Measurements from ENCODE around the gene PDHB.
"Not testable (repeated sequence)": the region's sequence is repeated elsewhere in the genome, so short reads cannot be mapped to it uniquely, and the experiment has no call there.

The PDHB gene

GRCh38 chr3:58433400-58434167 lies at the start of gene PDHB:
TSS of gene PDHB (minus strand) at chr3:58433832. CDS start at chr3:58433809, 23 bp downstream.
- FAIRE-seq = no peak

- no peak for FAIRE-seq
Observed at GRCh38 chr3:58482917-58483636, 49.4 kb upstream of the PDHB start.

GRCh38 chr3:58480309-58480708 lies 46.7 kb upstream of the PDHB start:
- FAIRE-seq = no peak

GRCh38 chr3:58478781-58479180 lies 45.1 kb upstream of the PDHB start:
- FAIRE-seq = no peak

- no peak for FAIRE-seq
Observed at GRCh38 chr3:58474967-58475578, 41.4 kb upstream of the PDHB start.

- FAIRE-seq = no peak
Observed at GRCh38 chr3:58474348-58474911, 40.8 kb upstream of the PDHB start.

GRCh38 chr3:58473275-58473674 lies 39.6 kb upstream of the PDHB start:
- FAIRE-seq = no peak

- FAIRE-seq = no peak
Observed at GRCh38 chr3:58471025-58471887, 37.6 kb upstream of the PDHB start.

- FAIRE-seq = no peak
Observed at GRCh38 chr3:58470363-58471024, 36.9 kb upstream of the PDHB start.

- FAIRE-seq = no peak
Observed at GRCh38 chr3:58469096-58469495, 35.5 kb upstream of the PDHB start.

GRCh38 chr3:58466899-58467563 lies 33.4 kb upstream of the PDHB start:
- FAIRE-seq = no peak

GRCh38 chr3:58464866-58465265 lies 31.2 kb upstream of the PDHB start:
- FAIRE-seq = no peak

GRCh38 chr3:58463942-58464271 lies 30.3 kb upstream of the PDHB start:
- no peak for FAIRE-seq

GRCh38 chr3:58463181-58463941 lies 29.7 kb upstream of the PDHB start:
- FAIRE-seq = no peak

GRCh38 chr3:58462829-58463180 lies 29.2 kb upstream of the PDHB start:
- no peak for FAIRE-seq

GRCh38 chr3:58459160-58459559 lies 25.5 kb upstream of the PDHB start:
- no peak for FAIRE-seq

GRCh38 chr3:58452176-58452575 lies 18.5 kb upstream of the PDHB start:
- no peak for FAIRE-seq

- FAIRE-seq = no peak
Observed at GRCh38 chr3:58441514-58442450, 8.2 kb upstream of the PDHB start.

- FAIRE-seq = not testable (repeated sequence)
Observed at GRCh38 chr3:58440996-58441355, 7.3 kb upstream of the PDHB start.

- not testable (repeated sequence) for FAIRE-seq
Observed at GRCh38 chr3:58437276-58437675, 3.6 kb upstream of the PDHB start.

Data from colon (tissue), 2 donors.